Measurements from ENCODE around the gene JAK1.

The JAK1 gene

DNA sequence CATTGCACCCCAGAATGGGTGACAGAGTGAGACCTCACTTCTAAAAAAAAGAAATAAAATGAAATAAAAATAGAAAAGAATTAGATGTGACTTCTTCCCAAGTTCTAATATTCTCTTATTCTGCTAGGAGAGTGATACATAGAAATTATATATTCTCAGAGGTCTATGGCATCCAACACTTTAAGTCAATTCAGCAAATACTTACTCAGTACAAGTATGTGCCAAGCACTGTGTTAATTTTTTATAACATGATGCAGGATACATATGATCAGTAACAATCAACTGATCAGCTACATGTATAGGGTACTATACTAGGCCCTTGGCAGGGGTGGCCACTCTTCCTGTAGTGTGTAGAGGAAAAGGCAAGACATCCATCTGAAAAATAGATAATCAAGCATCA is 13.0 kb upstream of the JAK1 start:
- TF ChIP-seq CTCF (IDR thresholded peaks at IDR 0.05; ENCODE audit: low read length, missing control alignments), result no peak
- H3K4me3 ChIP-seq (replicated peaks; ENCODE audit: low read depth, low read length), result no peak overlapping the region
- DNase-seq (ENCODE audit: low read depth), result no peak

GRCh38 chr1:64976361-64976760 is 10.0 kb upstream of the JAK1 start:
- no peak for DNase-seq (ENCODE audit: low read depth)
- no peak overlapping the region for H3K4me3 ChIP-seq (replicated peaks; ENCODE audit: low read depth, low read length)
- TF ChIP-seq CTCF (IDR thresholded peaks at IDR 0.05; ENCODE audit: low read length, missing control alignments), result no peak

- DNase-seq (ENCODE audit: low read depth), result no peak
- H3K4me3 ChIP-seq (replicated peaks; ENCODE audit: low read depth, low read length), result no peak overlapping the region
- TF ChIP-seq CTCF (IDR thresholded peaks at IDR 0.05; ENCODE audit: low read length, missing control alignments), result no peak
Measured at GRCh38 chr1:64975740-64976139, 9.4 kb upstream of the JAK1 start.

- no peak for TF ChIP-seq CTCF (IDR thresholded peaks at IDR 0.05; ENCODE audit: low read length, missing control alignments)
- H3K4me3 ChIP-seq (replicated peaks; ENCODE audit: low read depth, low read length), result no peak overlapping the region
Measured at GRCh38 chr1:64975127-64975526, 8.8 kb upstream of the JAK1 start.

DNA sequence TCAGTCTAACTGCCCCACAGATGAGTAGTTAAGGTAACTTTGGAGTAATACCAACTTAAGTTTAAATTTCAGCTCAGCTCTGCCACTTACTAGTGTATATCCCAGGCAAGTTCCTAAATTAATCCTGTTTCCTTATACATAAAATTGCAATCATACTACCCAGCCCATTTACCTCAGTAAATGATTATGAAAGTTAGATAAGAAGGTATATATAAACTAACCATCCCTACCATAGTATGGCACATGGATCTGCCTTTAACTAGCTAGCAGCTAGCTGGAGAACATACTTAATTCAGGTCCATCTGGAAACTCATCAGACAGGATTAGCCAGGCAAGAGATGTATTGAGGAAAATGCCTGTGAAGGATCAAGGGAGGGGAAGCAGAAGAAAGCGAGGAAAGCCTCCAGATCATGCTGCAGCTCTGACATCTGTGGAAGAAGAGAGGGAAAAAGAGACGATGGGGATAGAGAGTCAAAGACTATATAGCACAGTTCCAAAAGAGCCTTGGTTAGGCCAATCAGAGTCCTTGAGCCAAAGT is 8.0 kb upstream of the JAK1 start:
- H3K4me3 ChIP-seq (replicated peaks; ENCODE audit: low read depth, low read length), result no peak overlapping the region
- DNase-seq (ENCODE audit: low read depth), result no peak
- no peak for TF ChIP-seq CTCF (IDR thresholded peaks at IDR 0.05; ENCODE audit: low read length, missing control alignments)

More at GRCh38 chr1:64975127-64975526, 8.8 kb upstream of the JAK1 start:
- DNase-seq (ENCODE audit: low read depth), result no peak

DNA sequence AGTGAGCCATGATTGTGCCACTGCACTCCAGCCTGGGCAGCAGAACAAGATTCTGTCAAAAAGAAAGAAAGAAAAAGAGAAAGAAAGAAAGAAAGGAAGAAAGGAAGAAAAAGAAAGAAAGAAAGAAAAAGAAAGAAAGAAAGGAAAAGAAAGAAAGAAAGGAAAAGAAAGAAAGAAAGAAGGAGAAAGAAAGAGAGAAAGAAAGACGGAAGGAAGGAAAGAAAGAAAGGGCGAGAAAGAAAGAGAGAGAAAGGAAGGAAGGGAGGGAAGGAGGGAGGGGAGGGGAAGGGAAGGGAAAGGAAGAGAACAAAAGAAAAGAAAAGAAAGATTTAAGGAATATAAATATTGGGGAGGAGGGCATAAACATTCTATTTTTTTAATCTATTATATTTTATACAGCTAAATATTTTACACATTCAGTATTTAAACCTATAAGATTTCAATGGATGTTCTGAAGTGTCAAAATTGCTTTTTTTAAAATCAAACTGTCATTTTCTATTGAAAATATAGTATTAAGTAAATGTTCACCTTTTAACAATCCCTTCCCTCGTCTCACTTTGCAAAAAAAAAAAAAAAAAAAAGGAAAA is 6.8 kb upstream of the JAK1 start:
- no peak for DNase-seq (ENCODE audit: low read depth)
- no peak for TF ChIP-seq CTCF (IDR thresholded peaks at IDR 0.05; ENCODE audit: low read length, missing control alignments)
- H3K4me3 ChIP-seq (replicated peaks; ENCODE audit: low read depth, low read length), result no peak overlapping the region

All from fibroblast of pulmonary artery (primary cell).